ENCODE measurements around the gene CBLL2.

CBLL2 gene

DNA sequence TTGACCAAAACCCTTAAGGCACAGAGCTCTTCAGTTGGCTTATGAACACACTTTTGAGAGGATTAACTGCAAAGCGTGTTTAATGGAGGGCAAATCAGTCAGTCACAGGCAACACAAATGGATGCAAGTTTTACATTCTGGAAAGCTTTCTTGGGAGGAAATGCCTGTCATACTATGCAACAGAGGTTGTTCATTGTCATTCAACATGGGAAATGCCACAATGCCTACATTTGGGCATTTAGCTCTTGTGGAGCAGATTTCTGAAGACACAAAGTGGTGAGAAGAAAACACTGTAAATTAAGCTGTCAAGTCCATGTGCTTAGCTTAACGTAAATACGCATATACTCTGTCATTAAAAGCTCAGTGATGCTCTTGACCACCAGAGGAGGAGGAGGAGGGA, 41.1 kb downstream of the CBLL2 start:
- TF ChIP-seq CTCF (IDR thresholded peaks at IDR 0.05; ENCODE audit: borderline replicate concordance, insufficient read depth, low read depth, low read length) = no peak
- H3K4me3 ChIP-seq (ENCODE audit: low read depth, low read length) = no peak overlapping the region

- TF ChIP-seq CTCF (IDR thresholded peaks at IDR 0.05; ENCODE audit: borderline replicate concordance, insufficient read depth, low read depth, low read length) = no peak
- no peak overlapping the region for H3K4me3 ChIP-seq (ENCODE audit: low read depth, low read length)
These were observed 41.5 kb downstream of the CBLL2 start for GRCh38 chrX:22314211-22314610.

DNA sequence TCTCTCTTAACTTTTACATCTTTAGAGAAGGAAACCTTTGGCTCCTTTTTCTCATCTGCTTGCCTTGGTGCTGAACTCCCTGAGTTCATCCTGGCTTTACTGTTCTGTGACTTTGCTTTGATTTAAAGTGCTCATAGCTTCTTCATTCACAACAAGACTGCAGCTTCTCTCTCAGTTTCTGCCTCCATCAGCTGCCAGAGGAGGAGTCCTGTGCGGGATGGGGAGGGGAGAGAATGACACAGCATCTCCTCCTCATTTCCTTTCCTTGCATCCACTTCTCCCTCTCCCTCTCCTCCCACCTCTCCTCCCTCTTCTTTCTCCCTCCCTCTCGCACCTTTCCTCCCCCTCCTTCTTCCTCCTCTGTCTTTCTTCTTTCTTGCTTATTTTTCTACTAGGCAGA, 42.0 kb downstream of the CBLL2 start:
- TF ChIP-seq CTCF (IDR thresholded peaks at IDR 0.05; ENCODE audit: borderline replicate concordance, insufficient read depth, low read depth, low read length) = no peak
- no peak overlapping the region for H3K4me3 ChIP-seq (ENCODE audit: low read depth, low read length)

GRCh38 chrX:22315151-22315550, 42.4 kb downstream of the CBLL2 start:
- no peak for TF ChIP-seq CTCF (IDR thresholded peaks at IDR 0.05; ENCODE audit: borderline replicate concordance, insufficient read depth, low read depth, low read length)
- no peak overlapping the region for H3K4me3 ChIP-seq (ENCODE audit: low read depth, low read length)

DNA sequence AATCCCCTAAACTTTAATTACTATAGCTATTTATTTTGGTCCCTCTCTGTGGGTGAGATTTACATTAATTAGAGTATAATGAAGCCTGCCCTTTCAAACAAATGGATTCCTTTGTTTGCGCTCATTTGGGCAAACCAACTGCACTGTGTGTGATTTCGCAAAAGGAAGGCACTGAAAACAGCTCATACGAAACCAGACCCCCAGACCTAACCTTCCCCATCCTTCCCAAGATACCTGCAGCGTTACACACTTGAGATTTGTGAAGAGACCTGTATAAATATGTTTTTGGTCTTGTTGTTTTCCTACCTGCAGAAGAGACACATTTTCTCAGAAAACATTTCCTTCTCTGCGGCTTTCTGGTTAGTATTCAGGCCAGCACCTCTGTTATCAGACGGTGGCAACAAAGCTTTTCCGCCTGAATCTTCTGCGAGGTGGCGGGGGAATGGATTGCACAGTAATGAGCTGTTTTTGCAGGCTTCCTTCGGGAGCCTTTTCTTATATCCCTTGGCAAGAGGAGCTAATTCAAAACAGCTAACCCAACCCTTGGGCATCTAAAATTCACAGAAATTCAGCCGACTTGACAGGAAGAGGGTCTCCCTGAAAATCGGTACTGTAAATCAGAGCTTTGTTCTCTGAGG, 47.6 kb downstream of the CBLL2 start:
- no peak for TF ChIP-seq CTCF (IDR thresholded peaks at IDR 0.05; ENCODE audit: borderline replicate concordance, insufficient read depth, low read depth, low read length)
- H3K4me3 ChIP-seq (ENCODE audit: low read depth, low read length) = no peak overlapping the region

DNA sequence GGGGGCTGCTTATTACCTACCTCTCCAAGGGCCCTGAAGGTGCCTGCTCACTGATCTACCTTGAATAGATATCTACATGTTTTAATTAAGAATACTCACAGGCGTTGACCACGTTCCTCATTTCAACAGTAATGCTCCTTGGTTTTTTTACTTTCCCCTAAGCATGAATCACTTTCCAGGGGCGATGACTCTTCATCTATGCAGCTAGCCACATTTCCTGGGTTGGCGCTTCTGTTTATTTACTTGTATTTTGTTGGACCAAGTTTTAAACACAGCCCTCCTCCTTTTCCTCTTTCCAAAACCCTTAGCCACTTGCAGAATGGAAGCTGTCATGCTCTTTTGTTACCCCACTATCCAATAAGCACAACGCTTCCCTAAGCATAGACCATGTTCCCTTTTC, 50.8 kb downstream of the CBLL2 start:
- no peak for TF ChIP-seq CTCF (IDR thresholded peaks at IDR 0.05; ENCODE audit: borderline replicate concordance, insufficient read depth, low read depth, low read length)
- no peak overlapping the region for H3K4me3 ChIP-seq (ENCODE audit: low read depth, low read length)
